GM12878 (cell line): ENCODE results near the gene SMIM43.
"Not testable (repeated sequence)": the region's sequence is repeated elsewhere in the genome, so short reads cannot be mapped to it uniquely, and the experiment has no call there.

Experiments
- BACH1 ChIP-seq: fragments of 450-650 bp; IDR thresholded peaks from 2 replicates; pipeline ENCODE4 v1.6.1; 2017; ENCODE audit warnings: mild to moderate bottlenecking, borderline replicate concordance
- CREB1 ChIP-seq: IDR thresholded peaks from 2 replicates; pipeline ENCODE4 v1.6.1; 2012; ENCODE audit warnings: low read depth, mild to moderate bottlenecking, inconsistent platforms
- CTCF ChIP-seq, 3 experiments: IDR thresholded peaks in 2 of 3; conservative IDR thresholded peaks in 1 of 3; 2 replicates each; pipeline ENCODE4 v1.5.1; 2011; ENCODE audit warnings: low read depth in 3 of 3, low read length in 3 of 3, mild to moderate bottlenecking in 3 of 3, control low read depth in 2 of 3, moderate library complexity in 2 of 3, inconsistent platforms in 1 of 3, mixed read lengths in 1 of 3; ENCODE audit not compliant: control insufficient read depth in 2 of 3, insufficient read depth in 1 of 3; ENCODE audit errors: extremely low read depth in 1 of 3
- E2F4 ChIP-seq: IDR thresholded peaks from 2 replicates; pipeline ENCODE4 v1.6.1; 2012; ENCODE audit warnings: low read depth, low read length, improper control_type of control experiment
- EZH2 ChIP-seq: IDR thresholded peaks from 2 replicates; pipeline ENCODE4 v1.6.1; 2012; ENCODE audit warnings: low read depth, mild to moderate bottlenecking, control low read depth, inconsistent platforms, low read length, borderline replicate concordance; ENCODE audit not compliant: control insufficient read depth
- HDAC6 ChIP-seq: fragments of 200-600 bp; sonication (generic); IDR thresholded peaks from one replicate; pipeline ENCODE4 v1.8.0; 2017; ENCODE audit warnings: antibody characterized with exemption; ENCODE audit not compliant: unreplicated experiment
- IRF3 ChIP-seq: fragments of 450-650 bp; IDR thresholded peaks from 2 replicates; pipeline ENCODE4 v1.6.1; 2014; ENCODE audit warnings: mild to moderate bottlenecking
- POLR2A ChIP-seq: IDR thresholded peaks from 2 replicates; pipeline ENCODE4 v1.6.1; 2011; ENCODE audit warnings: low read depth, mild to moderate bottlenecking, low read length
- REST ChIP-seq: IDR thresholded peaks from 2 replicates; pipeline ENCODE4 v1.6.1; 2012; ENCODE audit warnings: mild to moderate bottlenecking, low read depth, low read length
- TCF12 ChIP-seq: IDR thresholded peaks from 2 replicates; pipeline ENCODE4 v1.6.1; 2011; ENCODE audit warnings: low read depth, mild to moderate bottlenecking, low read length
- YBX1 ChIP-seq: fragments of 450-650 bp; IDR thresholded peaks from 2 replicates; pipeline ENCODE4 v1.6.1; 2016; ENCODE audit warnings: antibody characterized with exemption
- TF ChIP-seq, protein P1 (sequence below): fragments of 450-650 bp; formaldehyde crosslinking; IDR thresholded peaks from 2 replicates; pipeline ENCODE4 v1.5.0; 2022; ENCODE audit warnings: mild to moderate bottlenecking, missing genetic modification characterization

- not testable (repeated sequence) for TF ChIP-seq EZH2; POLR2A; CREB1; HDAC6; IRF3; CTCF (IDR thresholded peaks at IDR 0.05 in 2 of 3, conservative IDR thresholded peaks at IDR 0.05 in 1 of 3; ENCODE audit: control insufficient read depth in 2 of 3, extremely low read depth in 1 of 3, insufficient read depth in 1 of 3, low read depth in 3 of 3, low read length in 3 of 3); TCF12; BACH1; E2F4; REST; YBX1
- TF ChIP-seq, protein P1, sequence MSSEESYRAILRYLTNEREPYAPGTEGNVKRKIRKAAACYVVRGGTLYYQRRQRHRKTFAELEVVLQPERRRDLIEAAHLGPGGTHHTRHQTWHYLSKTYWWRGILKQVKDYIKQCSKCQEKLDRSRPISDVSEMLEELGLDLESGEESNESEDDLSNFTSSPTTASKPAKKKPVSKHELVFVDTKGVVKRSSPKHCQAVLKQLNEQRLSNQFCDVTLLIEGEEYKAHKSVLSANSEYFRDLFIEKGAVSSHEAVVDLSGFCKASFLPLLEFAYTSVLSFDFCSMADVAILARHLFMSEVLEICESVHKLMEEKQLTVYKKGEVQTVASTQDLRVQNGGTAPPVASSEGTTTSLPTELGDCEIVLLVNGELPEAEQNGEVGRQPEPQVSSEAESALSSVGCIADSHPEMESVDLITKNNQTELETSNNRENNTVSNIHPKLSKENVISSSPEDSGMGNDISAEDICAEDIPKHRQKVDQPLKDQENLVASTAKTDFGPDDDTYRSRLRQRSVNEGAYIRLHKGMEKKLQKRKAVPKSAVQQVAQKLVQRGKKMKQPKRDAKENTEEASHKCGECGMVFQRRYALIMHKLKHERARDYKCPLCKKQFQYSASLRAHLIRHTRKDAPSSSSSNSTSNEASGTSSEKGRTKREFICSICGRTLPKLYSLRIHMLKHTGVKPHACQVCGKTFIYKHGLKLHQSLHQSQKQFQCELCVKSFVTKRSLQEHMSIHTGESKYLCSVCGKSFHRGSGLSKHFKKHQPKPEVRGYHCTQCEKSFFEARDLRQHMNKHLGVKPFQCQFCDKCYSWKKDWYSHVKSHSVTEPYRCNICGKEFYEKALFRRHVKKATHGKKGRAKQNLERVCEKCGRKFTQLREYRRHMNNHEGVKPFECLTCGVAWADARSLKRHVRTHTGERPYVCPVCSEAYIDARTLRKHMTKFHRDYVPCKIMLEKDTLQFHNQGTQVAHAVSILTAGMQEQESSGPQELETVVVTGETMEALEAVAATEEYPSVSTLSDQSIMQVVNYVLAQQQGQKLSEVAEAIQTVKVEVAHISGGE (CRISPR knock-in tag): not testable (repeated sequence)
Measured at GRCh38 chr4:121752142-121752541, 12.8 kb downstream of the SMIM43 start.
